Measurements from ENCODE around the gene SLC4A8.

GRCh38 chr12:51449580-51450246 lies 25.1 kb downstream of the SLC4A8 start:
- TF ChIP-seq CTCF (IDR thresholded peaks at IDR 0.05) (no peak), POLR2A (IDR thresholded peaks at IDR 0.05) (no peak)

Data from esophagus squamous epithelium (tissue), 4 donors.